ENCODE measurements around the gene PITX2. TPM values are rescaled to one million over a fixed set of nuclear protein-coding genes. Genes with fewer than 3 reads are reported as not detected.

The PITX2 gene
- total RNA-seq, 1 donor from 2014 or later, result not detected

DNA sequence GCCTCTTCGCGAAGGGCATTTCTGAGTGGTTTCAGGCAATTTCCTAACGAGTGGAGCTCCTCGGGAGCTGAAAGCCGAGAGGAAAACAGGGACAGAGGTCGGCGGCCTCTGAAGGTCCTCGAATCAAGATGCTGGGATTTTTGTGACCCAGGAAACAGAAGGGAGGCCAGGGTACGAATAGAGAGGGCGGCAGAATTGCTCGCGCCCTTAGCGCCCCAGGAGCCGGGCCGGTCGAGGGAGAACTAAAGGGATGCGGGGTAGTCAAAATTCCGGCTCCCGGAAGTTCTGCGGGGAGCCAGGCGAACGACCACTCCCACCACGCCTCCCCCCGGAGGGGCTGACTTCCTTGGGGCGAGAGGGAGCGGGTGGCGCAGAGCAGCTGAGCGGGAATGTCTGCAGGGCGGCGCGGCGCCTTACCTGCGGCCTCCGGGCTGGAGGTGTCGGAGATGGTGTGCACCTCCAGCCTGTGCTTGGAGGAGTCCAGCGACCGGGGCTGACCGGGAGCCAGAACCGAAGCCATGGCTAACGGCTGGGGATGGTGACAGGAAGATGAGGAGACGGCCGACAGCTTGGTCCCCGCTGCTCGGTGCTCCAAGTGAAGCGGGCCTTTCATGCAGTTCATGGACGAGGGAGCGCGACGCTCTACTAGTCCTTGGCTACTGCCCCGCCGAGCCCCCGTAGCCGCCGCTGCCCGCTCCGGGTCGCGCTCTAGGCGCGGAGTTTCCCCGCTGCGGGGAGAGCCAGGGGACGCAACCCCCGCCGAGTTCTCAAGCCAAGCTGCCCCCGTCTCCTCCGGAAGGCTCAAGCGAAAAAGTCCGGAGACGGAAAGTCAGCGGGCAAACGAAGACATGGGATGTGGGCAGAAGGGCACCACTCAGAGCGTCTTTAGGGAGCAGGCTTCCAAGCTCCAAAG lies 782 bp downstream of the PITX2 start:
- peak overlapping the region; percentile 71 for H3K4me3 Mint-ChIP-seq (ENCODE audit: unreplicated experiment)
- H3K27ac Mint-ChIP-seq (ENCODE audit: unreplicated experiment), result no peak overlapping the region
- H3K9me3 Mint-ChIP-seq (ENCODE audit: unreplicated experiment), result no peaks in the 10 kb centered on the region
- peaks cover 36% of the 10 kb centered on the region for H3K4me1 Mint-ChIP-seq (ENCODE audit: unreplicated experiment)
- peaks cover 98% of the 10 kb centered on the region for H3K27me3 Mint-ChIP-seq (ENCODE audit: unreplicated experiment)
- DNase-seq (ENCODE audit: extremely low spot score, unreplicated experiment), result no peak
- peaks cover 3% of the 10 kb centered on the region for H3K36me3 Mint-ChIP-seq (ENCODE audit: unreplicated experiment)
- no peak for TF ChIP-seq CTCF (IDR thresholded peaks at IDR 0.05)

- H3K9me3 Mint-ChIP-seq (ENCODE audit: unreplicated experiment), result no peaks in the 10 kb centered on the region
- H3K36me3 Mint-ChIP-seq (ENCODE audit: unreplicated experiment), result peaks cover 3% of the 10 kb centered on the region
- H3K4me3 Mint-ChIP-seq (ENCODE audit: unreplicated experiment), result peak overlapping the region; percentile 71
- peaks cover 98% of the 10 kb centered on the region for H3K27me3 Mint-ChIP-seq (ENCODE audit: unreplicated experiment)
- H3K4me1 Mint-ChIP-seq (ENCODE audit: unreplicated experiment), result peaks cover 36% of the 10 kb centered on the region
- H3K27ac Mint-ChIP-seq (ENCODE audit: unreplicated experiment), result no peak overlapping the region
- no peak for TF ChIP-seq CTCF (IDR thresholded peaks at IDR 0.05)
- no peak for DNase-seq (ENCODE audit: extremely low spot score, unreplicated experiment)
Measured at GRCh38 chr4:110621328-110621812, 1.5 kb downstream of the PITX2 start.

- Mint-ChIP-seq H3K36me3 (ENCODE audit: unreplicated experiment) (peaks cover 3% of the 10 kb centered on the region), H3K9me3 (ENCODE audit: unreplicated experiment) (no peaks in the 10 kb centered on the region), H3K4me1 (ENCODE audit: unreplicated experiment) (peaks cover 36% of the 10 kb centered on the region), H3K4me3 (ENCODE audit: unreplicated experiment) (peak overlapping the region; percentile 71), H3K27ac (ENCODE audit: unreplicated experiment) (no peak overlapping the region), H3K27me3 (ENCODE audit: unreplicated experiment) (peaks cover 98% of the 10 kb centered on the region)
- TF ChIP-seq CTCF (IDR thresholded peaks at IDR 0.05), result peak; percentile 20
- no peak for DNase-seq (ENCODE audit: extremely low spot score, unreplicated experiment)
Measured at GRCh38 chr4:110620691-110621327, 2.1 kb downstream of the PITX2 start.

DNA sequence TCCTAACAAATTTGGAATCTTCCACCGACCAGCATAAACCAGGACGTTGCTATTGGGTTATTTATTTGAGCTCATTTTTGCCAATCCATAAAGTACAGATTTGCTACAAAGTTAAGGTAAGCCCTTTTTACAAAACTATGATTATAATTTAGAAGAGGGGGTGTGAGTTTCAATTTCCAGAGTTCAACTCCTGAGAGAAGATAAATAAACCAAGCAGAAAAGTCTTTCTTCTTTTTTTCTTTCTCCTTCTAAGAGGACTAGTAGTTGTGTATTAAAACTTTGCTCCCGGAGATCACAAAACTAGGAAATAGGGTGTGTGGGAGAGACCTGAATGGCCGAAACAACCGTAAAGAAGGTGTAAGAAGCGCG lies 2.6 kb downstream of the PITX2 start:
- no peak overlapping the region for H3K27ac Mint-ChIP-seq (ENCODE audit: unreplicated experiment)
- H3K4me1 Mint-ChIP-seq (ENCODE audit: unreplicated experiment), result peaks cover 36% of the 10 kb centered on the region

More for the DNA sequence above, 2.6 kb downstream of the PITX2 start:
- Mint-ChIP-seq H3K36me3 (ENCODE audit: unreplicated experiment) (peaks cover 3% of the 10 kb centered on the region), H3K4me3 (ENCODE audit: unreplicated experiment) (no peak overlapping the region), H3K9me3 (ENCODE audit: unreplicated experiment) (no peaks in the 10 kb centered on the region), H3K27me3 (ENCODE audit: unreplicated experiment) (peaks cover 98% of the 10 kb centered on the region)
- no peak for TF ChIP-seq CTCF (IDR thresholded peaks at IDR 0.05)
- DNase-seq (ENCODE audit: extremely low spot score, unreplicated experiment), result no peak

All from osteocyte (in vitro differentiated cells).